Ishikawa (cell line): ENCODE data around the gene ELF1.

ENCODE experiments used
- CEBPB ChIP-seq: IDR thresholded peaks from 2 replicates; pipeline ENCODE4 v1.6.1; 2012
- CREB1 ChIP-seq: IDR thresholded peaks from 2 replicates; pipeline ENCODE4 v1.6.1; 2012; ENCODE audit warnings: low read depth
- EGR1 ChIP-seq: IDR thresholded peaks from 2 replicates; pipeline ENCODE4 v1.6.1; 2012
- EP300 ChIP-seq: IDR thresholded peaks from 2 replicates; pipeline ENCODE4 v1.6.1; 2012; ENCODE audit warnings: borderline replicate concordance
- FOXM1 ChIP-seq: IDR thresholded peaks from 2 replicates; pipeline ENCODE4 v1.6.1; 2012; ENCODE audit warnings: low read depth, borderline replicate concordance
- MAX ChIP-seq: IDR thresholded peaks from 2 replicates; pipeline ENCODE4 v1.6.1; 2012
- NFIC ChIP-seq: IDR thresholded peaks from 2 replicates; pipeline ENCODE4 v1.6.1; 2012
- RAD21 ChIP-seq: IDR thresholded peaks from 2 replicates; pipeline ENCODE4 v1.6.1; 2012; ENCODE audit warnings: low read depth
- REST ChIP-seq: IDR thresholded peaks from 2 replicates; pipeline ENCODE4 v1.6.1; 2012; ENCODE audit warnings: low read depth, mild to moderate bottlenecking
- TAF1 ChIP-seq: IDR thresholded peaks from 2 replicates; pipeline ENCODE4 v1.6.1; 2012; ENCODE audit warnings: low read depth, mild to moderate bottlenecking
- TCF12 ChIP-seq: IDR thresholded peaks from 2 replicates; pipeline ENCODE4 v1.6.1; 2012; ENCODE audit warnings: low read depth
- TEAD4 ChIP-seq: IDR thresholded peaks from 2 replicates; pipeline ENCODE4 v1.6.1; 2012
- USF1 ChIP-seq: IDR thresholded peaks from 2 replicates; pipeline ENCODE4 v1.6.1; 2012
- YY1 ChIP-seq: IDR thresholded peaks from 2 replicates; pipeline ENCODE4 v1.6.1; 2012; ENCODE audit warnings: low read depth
- ZBTB7A ChIP-seq: IDR thresholded peaks from 2 replicates; pipeline ENCODE4 v1.6.1; 2012; ENCODE audit warnings: low read depth

ELF1 gene

DNA sequence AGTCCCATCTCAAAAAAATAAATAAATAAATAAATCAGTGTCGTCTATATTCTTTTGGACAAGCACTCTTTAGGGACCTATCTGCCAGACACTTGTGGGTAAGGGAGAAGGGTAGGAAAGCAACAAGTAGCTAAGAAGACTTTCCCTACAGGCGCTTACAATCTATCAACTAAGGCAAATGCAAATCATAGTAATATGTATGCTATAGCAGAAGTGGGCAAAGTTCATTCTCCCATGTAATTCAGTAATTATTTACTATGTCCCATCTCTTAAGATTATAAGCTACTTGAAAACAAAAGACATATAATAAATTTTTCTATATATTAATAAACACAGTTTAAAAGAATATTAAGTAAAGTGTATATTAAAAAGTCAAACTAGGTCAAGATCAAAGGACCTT is 16.5 kb downstream of the ELF1 start:
- TF ChIP-seq TEAD4: no peak
- no peak for TF ChIP-seq USF1
- TF ChIP-seq TCF12: no peak
- TF ChIP-seq NFIC: no peak
- no peak for TF ChIP-seq EGR1
- TF ChIP-seq MAX: no peak
- TF ChIP-seq YY1: no peak
- TF ChIP-seq FOXM1: no peak
- no peak for TF ChIP-seq CREB1
- no peak for TF ChIP-seq ZBTB7A
- TF ChIP-seq REST: no peak
- no peak for TF ChIP-seq EP300
- no peak for TF ChIP-seq RAD21
- TF ChIP-seq CEBPB: no peak
- no peak for TF ChIP-seq TAF1

- no peak for TF ChIP-seq USF1
- TF ChIP-seq CEBPB: no peak
- TF ChIP-seq NFIC: no peak
- TF ChIP-seq EP300: no peak
- TF ChIP-seq RAD21: no peak
These were observed 17.4 kb downstream of the ELF1 start for GRCh38 chr13:41001695-41002094.

DNA sequence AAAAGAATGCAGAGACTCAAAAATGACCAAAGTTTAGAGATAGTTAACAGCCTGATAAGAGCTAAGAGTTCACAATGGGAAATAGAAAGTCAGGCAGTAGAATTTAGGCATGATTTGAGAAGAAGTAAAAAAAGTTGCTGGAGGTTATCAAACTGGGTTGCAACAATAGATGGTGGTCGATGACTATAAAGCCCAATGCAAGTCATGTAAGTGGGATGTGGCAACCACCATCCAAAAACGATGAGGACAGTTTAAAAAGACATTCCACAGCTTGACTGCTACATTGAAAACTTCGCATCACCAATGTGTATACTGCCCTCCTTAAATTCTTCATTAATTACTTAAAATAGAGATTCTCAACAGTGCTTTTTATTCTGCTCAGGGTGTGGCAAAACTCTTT is 19.7 kb downstream of the ELF1 start:
- TF ChIP-seq TCF12: no peak
- TF ChIP-seq USF1: no peak
- TF ChIP-seq TEAD4: no peak
- no peak for TF ChIP-seq TAF1
- no peak for TF ChIP-seq CREB1
- TF ChIP-seq ZBTB7A: no peak
- no peak for TF ChIP-seq EP300
- TF ChIP-seq FOXM1: no peak
- TF ChIP-seq YY1: no peak
- no peak for TF ChIP-seq REST
- no peak for TF ChIP-seq NFIC
- no peak for TF ChIP-seq CEBPB
- no peak for TF ChIP-seq EGR1
- no peak for TF ChIP-seq MAX

- TF ChIP-seq USF1 (no peak), YY1 (no peak), TEAD4 (no peak), TCF12 (no peak), CEBPB (no peak), EP300 (no peak), REST (no peak), RAD21 (no peak), NFIC (no peak), TAF1 (no peak), ZBTB7A (no peak), CREB1 (no peak), EGR1 (no peak), FOXM1 (no peak), MAX (no peak)
These were observed 22.6 kb downstream of the ELF1 start for GRCh38 chr13:40996426-40997092.
